Glomerular visceral epithelial cell (primary cell): ENCODE results near the gene APOBEC3A.
A peak's percentile ranks its signal among the peaks of the same experiment; 100 is the strongest.

Source experiments
- DNase-seq: peaks from one replicate; pipeline ENCODE4 v3.0.0-alpha.2; 2016; ENCODE audit errors: extremely low spot score

The APOBEC3A gene

GRCh38 chr22:38957046-38957770 is at the start of gene APOBEC3A:
Gene APOBEC3A (plus strand): TSS chr22:38957609. CDS start chr22:38957692, 83 bp downstream.
- DNase-seq = no peak

- DNase-seq = no peak
Measured at GRCh38 chr22:38907767-38908166, 49.6 kb upstream of the APOBEC3A start.

GRCh38 chr22:38911434-38911833 is 46.0 kb upstream of the APOBEC3A start:
- DNase-seq = no peak

- no peak for DNase-seq
Measured at GRCh38 chr22:38919631-38920190, 37.7 kb upstream of the APOBEC3A start.

- no peak for DNase-seq
Measured at GRCh38 chr22:38921120-38921519, 36.3 kb upstream of the APOBEC3A start.

- DNase-seq = no peak
Measured at GRCh38 chr22:38921806-38922205, 35.6 kb upstream of the APOBEC3A start.

GRCh38 chr22:38923463-38924346 is 33.7 kb upstream of the APOBEC3A start:
- peak; percentile 85 for DNase-seq

- DNase-seq = peak; percentile 80
Measured at GRCh38 chr22:38924347-38924952, 33.0 kb upstream of the APOBEC3A start.

- DNase-seq = peak; percentile 8
Measured at GRCh38 chr22:38925571-38926041, 31.8 kb upstream of the APOBEC3A start.

GRCh38 chr22:38927033-38927781 is 30.2 kb upstream of the APOBEC3A start:
- DNase-seq = peak; percentile 36

- DNase-seq = no peak
Measured at GRCh38 chr22:38930512-38930911, 26.9 kb upstream of the APOBEC3A start.

- peak; percentile 9 for DNase-seq
Measured at GRCh38 chr22:38935023-38935422, 22.4 kb upstream of the APOBEC3A start.

GRCh38 chr22:38935616-38936015 is 21.8 kb upstream of the APOBEC3A start:
- DNase-seq = no peak

GRCh38 chr22:38936562-38936961 is 20.8 kb upstream of the APOBEC3A start:
- no peak for DNase-seq

GRCh38 chr22:38937036-38937435 is 20.4 kb upstream of the APOBEC3A start:
- DNase-seq = no peak

GRCh38 chr22:38937541-38937940 is 19.9 kb upstream of the APOBEC3A start:
- no peak for DNase-seq

- no peak for DNase-seq
Measured at GRCh38 chr22:38938221-38938620, 19.2 kb upstream of the APOBEC3A start.

GRCh38 chr22:38938925-38939324 is 18.5 kb upstream of the APOBEC3A start:
- no peak for DNase-seq

GRCh38 chr22:38940811-38941384 is 16.5 kb upstream of the APOBEC3A start:
- no peak for DNase-seq

GRCh38 chr22:38941488-38941987 is 15.9 kb upstream of the APOBEC3A start:
- DNase-seq = no peak

- DNase-seq = no peak
Measured at GRCh38 chr22:38942702-38943101, 14.7 kb upstream of the APOBEC3A start.
